Mononuclear cell (primary cell): ENCODE measurements around the gene GALNT9. TPM values are rescaled to one million over a fixed set of nuclear protein-coding genes. Genes with fewer than 3 reads are reported as not detected.

Source experiments
- H3K27me3 ChIP-seq: 2 replicates; pipeline ENCODE4 v1.6.0; 2011; ENCODE audit warnings: low read length, control low read depth; ENCODE audit not compliant: insufficient read depth
- H3K4me1 ChIP-seq: 2 replicates; pipeline ENCODE4 v1.5.1; 2011; ENCODE audit warnings: mild to moderate bottlenecking, low read length, control low read depth; ENCODE audit not compliant: insufficient read depth
- H3K4me3 ChIP-seq: 2 replicates; pipeline ENCODE4 v1.5.1; 2011; ENCODE audit warnings: mild to moderate bottlenecking, low read length, moderate library complexity
- H3K9me3 ChIP-seq: 2 replicates; pipeline ENCODE4 v1.5.1; 2011; ENCODE audit warnings: low read depth, mild to moderate bottlenecking, control low read depth, low read length
- total RNA-seq: library from RNA; depleted of rRNA; stranded (reverse); fragments of >200 nt; gene quantifications from one replicate; pipeline ENCODE4 v1.2.3, GENCODE V29; 2012

The GALNT9 gene
- total RNA-seq, 1 donor = 0.63 TPM

DNA sequence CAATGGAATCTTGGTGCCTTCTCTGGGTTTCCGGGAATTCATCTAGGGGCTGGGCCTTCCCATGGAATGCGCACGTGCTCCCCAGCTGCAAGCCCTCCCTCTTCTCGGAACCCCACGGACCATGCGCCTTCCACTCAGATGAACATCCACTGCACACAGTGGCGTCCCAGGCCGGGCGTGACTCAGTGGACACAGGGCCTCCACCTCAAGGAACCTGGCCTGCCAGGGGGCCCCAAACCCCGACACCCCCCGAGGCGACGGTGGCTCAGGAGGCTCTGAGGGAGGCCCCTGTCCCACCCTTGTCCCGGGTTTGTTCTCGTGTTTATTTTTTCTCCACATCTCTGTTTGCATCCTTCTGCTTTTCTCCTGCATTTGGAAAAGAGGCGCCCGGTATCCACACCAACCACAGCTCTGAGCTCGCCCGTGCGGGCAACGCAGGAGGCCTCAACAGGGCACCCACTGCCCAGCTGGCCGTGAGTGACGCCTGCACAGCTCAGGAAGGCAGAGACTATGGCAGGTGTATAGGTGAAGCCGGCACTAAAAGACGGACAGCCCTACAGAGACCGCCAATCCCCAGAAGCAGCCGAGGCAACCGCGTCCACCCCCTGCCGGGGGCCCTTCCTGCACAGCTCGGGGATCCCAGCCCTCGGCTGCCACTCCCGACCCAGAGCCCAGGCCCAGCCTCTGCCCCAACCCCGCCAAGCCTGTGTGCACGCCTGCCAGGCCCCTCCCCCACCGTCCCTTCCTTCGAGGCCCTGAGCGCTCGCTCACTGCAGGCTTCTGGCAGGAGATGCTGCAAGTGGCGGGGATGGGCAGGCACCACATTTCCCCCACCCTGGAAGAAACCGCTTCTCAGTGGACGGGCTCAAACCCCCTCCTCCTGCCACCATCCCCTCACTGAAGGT, 23.8 kb upstream of the GALNT9 start:
- Histone ChIP-seq H3K4me3 (no peak overlapping the region), H3K27me3 (no peaks in the 10 kb centered on the region), H3K4me1 (no peaks in the 10 kb centered on the region), H3K9me3 (no peaks in the 10 kb centered on the region)

DNA sequence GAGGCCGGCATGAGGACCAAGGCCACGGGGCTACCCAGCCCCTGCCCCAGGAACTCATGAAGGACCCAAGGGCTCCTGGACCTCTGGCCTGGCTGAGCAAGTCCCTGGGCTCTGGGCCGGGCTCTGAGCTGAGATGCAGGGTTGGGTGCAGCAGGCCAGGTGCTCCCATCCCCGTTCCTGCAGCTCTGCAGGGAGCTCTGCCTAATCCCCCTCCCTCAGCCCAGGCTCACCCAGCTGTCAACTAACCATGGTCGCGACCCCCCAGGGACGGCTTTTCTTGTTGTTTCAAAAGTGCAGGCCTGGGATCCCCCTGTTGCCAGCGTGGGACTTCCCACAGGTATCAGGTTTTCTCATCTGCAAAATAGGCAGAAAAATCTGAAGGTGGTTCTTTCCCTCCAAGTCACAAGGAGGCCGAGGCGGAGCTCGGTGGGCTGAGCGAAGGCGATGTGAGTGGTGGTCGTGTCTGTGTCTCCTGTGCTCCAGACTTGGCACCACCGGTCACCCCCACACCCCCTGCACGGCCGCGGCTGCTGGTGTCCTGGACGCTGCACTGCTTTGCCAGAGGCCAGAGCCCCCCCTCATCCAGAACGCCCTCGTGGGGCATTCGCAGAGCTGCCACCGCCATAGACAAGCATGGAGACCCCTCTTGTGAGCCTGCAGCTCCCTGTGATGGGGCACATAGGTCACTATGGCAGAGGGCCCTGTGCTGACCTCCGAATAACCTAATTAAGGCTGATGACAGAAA, 22.5 kb upstream of the GALNT9 start:
- Histone ChIP-seq H3K9me3 (no peaks in the 10 kb centered on the region), H3K4me1 (no peaks in the 10 kb centered on the region), H3K27me3 (no peaks in the 10 kb centered on the region), H3K4me3 (no peak overlapping the region)

DNA sequence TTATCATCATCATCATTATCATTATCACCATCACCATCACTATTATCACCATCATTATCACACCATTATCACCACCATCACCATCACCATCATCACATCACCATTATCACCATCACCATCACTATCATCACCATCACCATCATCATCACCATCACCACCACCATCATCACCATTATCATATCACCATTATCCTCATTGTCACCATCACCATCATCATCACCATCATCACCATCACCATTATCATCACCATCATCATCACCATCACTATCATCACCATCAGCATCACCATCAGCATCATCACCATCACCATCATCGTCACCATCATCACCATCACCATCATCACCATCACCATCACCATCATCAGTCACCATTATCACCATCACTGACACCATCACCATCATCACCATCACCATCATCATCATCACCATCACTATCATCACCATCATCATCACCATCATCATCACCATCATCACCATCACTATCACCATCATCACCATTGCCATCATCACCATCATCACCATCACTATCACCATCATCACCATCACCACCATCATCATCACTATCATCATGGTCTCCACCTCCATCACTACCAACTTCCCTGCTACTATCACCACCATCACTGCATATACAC, 20.2 kb upstream of the GALNT9 start:
- Histone ChIP-seq H3K27me3 (no peaks in the 10 kb centered on the region), H3K9me3 (no peaks in the 10 kb centered on the region), H3K4me3 (no peak overlapping the region), H3K4me1 (no peaks in the 10 kb centered on the region)

DNA sequence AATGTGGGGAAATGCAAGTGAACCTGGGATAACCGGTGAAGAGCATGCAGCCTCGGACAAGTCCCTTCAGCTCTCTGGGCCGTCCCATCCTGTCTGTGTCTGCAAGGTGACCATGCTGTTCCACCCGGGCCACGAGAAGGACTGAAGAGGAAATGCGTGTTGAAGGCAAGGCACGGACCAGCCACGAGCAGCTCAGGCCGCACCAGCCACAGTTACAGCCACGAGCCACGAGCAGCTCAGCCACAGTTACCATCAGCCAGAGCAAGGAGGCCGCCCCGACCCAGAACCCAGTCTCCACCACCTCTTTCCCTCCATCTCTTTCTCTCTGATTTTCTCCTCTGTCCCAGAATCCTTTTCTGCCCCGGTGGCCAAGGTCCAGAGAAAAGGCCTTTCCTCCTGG, 18.8 kb upstream of the GALNT9 start:
- Histone ChIP-seq H3K9me3 (no peaks in the 10 kb centered on the region), H3K4me3 (no peak overlapping the region), H3K27me3 (no peaks in the 10 kb centered on the region), H3K4me1 (no peaks in the 10 kb centered on the region)

DNA sequence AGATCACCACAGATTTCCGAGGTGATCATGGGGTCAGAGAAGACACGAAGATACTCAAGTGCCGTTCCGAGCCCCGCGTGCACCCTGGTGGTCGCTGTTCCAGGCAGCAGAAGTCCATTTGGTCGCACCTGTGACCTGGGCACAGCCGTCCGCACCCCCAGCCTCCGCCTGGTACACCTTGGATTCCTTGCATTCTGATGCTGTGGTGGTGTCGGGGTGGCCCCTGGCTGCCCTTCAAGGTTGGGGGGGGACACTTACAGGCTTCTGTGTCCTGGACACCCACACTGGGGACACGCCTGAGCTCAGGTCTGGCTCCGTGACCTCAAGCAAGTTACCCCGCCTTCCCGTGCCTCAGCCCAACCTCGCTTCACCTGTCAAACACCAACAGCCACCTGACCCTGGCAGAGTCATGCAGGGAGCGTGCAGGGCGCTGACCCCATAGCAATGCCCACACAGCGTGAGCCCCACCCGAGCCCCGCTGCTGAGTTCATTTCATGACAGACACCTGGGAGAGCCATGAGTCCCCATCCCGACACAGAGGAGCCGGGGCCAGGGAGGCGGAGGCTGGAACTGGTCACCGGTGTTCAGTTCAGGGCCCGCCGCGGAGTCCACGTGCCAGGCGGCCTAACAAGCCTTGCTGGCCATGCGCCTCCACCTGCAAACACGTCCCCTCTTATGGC, 17.9 kb upstream of the GALNT9 start:
- Histone ChIP-seq H3K4me1 (no peaks in the 10 kb centered on the region), H3K9me3 (no peaks in the 10 kb centered on the region), H3K4me3 (no peak overlapping the region), H3K27me3 (no peaks in the 10 kb centered on the region)

DNA sequence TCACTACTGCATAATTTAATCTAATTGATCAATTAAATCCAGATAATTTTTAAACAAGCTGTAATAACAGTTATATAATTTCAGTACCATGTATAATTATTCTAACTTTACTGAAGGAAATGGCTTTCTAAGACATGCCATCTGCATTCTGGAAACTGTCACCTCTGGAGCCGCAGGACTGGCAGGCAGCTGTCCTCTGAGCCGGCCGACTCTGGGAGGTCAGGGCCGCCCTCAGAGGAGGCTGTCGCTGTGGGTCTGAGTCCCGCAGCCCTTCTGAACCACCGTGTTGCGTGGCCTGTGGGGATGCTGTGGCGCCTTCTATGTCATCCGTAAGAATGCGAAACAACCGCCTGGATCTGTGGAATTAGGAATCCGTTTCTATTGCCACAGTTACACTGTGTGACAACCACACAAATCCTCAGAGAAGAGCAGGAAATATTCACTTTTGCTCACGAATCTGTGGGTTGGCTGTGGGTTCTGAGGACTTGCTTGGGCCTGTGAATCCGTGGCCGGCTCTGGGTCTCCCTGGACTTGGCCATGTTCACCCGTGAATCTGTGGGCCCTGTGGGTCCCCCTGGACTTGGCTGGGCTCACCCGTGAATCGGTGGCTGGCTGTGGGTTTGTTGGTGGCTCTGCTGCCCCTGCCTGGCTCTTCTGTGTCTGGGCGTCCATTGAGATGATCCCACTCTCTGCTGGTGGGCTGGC, 17.2 kb upstream of the GALNT9 start:
- Histone ChIP-seq H3K4me1 (no peaks in the 10 kb centered on the region), H3K9me3 (no peaks in the 10 kb centered on the region), H3K27me3 (no peaks in the 10 kb centered on the region), H3K4me3 (no peak overlapping the region)

DNA sequence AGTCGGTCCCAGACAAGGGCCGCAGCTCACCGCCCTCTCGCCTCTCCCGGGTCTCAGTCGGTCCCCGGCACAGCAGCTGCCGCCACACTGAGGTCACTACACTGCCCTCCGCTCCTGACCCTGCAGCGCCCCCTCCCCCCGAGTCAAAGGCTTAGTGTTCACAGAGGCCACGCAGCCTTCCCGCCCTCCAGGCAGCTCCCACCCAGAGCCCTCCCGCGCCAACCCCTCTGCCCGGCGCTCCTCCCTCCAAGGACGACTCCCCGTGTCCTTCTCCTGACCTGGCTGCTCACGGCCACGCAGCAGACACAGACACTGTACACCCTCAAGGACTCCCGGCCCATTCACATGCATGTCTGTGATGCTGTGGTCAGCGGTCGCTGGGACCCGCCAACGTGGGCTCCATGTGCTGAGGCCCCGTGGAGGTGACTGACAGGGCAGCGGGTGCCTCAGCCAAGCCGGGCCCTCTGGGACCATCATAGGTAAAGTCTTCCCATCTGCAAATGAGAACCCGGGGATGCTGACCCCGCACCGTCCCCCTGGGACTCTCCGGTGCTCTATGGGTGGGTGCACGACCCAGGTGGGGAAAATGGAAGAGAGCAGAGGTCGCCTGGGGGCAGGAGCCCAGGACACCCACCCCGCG, 16.3 kb upstream of the GALNT9 start:
- H3K27me3 ChIP-seq = no peaks in the 10 kb centered on the region
- no peak overlapping the region for H3K4me3 ChIP-seq
- no peaks in the 10 kb centered on the region for H3K9me3 ChIP-seq
- no peaks in the 10 kb centered on the region for H3K4me1 ChIP-seq

DNA sequence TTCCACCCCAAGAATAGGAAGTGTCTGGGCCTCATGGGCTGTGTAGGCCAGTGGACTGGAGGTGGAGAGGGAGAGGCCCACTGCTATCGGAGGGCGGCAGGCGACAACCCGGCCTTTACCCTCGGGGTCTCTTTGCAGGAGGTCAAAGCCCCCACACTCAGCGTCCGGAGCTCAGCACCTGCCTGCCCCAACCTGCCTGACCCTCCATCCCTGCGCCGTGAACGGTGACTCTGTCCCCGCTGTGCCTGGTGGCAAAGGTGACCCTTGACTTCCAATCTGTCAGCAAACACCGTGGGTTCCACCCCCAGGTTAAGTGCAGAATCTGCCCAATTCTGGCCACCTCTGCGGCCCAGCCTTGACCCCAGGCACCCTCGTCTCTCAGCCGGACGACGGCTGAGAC, 15.7 kb upstream of the GALNT9 start:
- Histone ChIP-seq H3K4me1 (no peaks in the 10 kb centered on the region), H3K9me3 (no peaks in the 10 kb centered on the region), H3K4me3 (no peak overlapping the region), H3K27me3 (no peaks in the 10 kb centered on the region)

DNA sequence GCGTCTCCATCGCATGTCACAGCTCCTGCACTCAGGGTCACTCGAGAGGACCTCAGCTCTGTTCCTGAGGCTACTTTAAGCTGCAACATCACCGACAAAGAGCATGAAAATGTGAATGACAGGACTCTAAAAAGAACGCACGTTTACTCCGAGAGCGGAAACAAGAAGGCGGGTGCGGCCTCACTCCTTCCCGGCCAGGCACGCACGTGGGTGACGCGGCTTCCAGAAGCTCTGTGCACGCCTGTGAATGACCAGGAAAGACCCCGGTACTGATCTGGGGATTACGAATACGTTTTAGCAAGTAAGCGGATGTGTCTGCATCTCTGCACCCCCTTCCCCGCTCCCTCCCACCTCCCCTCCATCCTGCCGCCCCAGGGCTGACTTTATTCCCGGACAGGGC, 15.2 kb upstream of the GALNT9 start:
- H3K4me1 ChIP-seq = no peaks in the 10 kb centered on the region
- no peaks in the 10 kb centered on the region for H3K27me3 ChIP-seq

DNA sequence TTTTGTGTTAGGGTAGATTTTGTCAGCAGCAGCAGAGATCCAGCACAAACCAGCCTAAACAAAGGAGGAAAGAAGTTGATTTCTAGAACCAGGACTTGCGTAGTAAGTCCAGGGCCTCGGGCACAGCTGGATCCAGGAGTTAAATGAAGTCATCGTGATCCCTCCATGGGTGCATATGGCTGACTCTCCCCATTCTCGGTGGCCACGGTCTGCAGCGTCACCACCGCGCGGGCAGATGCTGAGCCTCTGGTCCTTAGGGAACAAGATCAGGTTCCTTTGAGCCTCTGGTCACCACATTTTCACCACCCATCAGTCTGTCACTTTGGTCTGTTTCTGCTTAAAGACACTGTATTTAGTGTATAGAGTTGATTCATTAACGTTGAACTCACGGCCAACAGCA, 14.8 kb upstream of the GALNT9 start:
- Histone ChIP-seq H3K9me3 (no peaks in the 10 kb centered on the region), H3K4me1 (no peaks in the 10 kb centered on the region), H3K4me3 (no peak overlapping the region), H3K27me3 (no peaks in the 10 kb centered on the region)

More for the DNA sequence above, 15.2 kb upstream of the GALNT9 start:
- Histone ChIP-seq H3K9me3 (no peaks in the 10 kb centered on the region), H3K4me3 (no peak overlapping the region)

DNA sequence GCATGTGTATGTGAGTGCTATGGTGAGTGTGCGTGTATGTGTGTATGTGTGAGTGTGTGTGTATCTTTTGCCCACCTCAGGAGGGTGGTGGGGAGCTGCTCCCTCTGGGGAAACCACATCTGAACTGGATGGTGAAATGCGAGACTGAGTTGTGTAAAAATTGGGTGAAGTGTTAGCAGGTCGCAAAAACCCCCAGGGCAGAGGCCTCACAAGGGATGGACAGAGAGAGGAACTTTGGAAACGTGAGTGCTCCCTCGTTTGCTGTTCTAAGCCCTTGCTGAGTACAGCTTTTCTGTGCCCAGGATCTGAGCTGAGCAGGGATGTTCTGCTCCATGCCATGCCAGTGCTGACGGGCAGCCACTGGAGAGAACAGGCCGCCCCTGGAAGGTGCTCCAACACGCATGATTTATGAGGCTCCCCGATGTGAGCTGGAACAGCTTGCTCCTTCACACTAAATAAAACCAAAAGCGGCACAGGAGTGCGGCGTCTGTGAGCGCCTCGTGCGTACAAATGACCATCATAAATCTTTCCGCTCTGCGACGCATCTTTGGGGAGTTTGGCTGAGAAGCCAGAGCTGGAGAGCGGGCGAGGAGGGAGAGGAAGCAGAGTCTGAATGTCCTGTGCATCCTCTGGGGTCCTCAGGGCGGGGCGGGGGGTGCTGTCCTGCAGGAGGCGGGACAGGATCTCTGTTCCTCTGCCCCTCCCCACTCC, 14.1 kb upstream of the GALNT9 start:
- Histone ChIP-seq H3K4me1 (no peaks in the 10 kb centered on the region), H3K9me3 (no peaks in the 10 kb centered on the region), H3K27me3 (no peaks in the 10 kb centered on the region), H3K4me3 (no peak overlapping the region)

DNA sequence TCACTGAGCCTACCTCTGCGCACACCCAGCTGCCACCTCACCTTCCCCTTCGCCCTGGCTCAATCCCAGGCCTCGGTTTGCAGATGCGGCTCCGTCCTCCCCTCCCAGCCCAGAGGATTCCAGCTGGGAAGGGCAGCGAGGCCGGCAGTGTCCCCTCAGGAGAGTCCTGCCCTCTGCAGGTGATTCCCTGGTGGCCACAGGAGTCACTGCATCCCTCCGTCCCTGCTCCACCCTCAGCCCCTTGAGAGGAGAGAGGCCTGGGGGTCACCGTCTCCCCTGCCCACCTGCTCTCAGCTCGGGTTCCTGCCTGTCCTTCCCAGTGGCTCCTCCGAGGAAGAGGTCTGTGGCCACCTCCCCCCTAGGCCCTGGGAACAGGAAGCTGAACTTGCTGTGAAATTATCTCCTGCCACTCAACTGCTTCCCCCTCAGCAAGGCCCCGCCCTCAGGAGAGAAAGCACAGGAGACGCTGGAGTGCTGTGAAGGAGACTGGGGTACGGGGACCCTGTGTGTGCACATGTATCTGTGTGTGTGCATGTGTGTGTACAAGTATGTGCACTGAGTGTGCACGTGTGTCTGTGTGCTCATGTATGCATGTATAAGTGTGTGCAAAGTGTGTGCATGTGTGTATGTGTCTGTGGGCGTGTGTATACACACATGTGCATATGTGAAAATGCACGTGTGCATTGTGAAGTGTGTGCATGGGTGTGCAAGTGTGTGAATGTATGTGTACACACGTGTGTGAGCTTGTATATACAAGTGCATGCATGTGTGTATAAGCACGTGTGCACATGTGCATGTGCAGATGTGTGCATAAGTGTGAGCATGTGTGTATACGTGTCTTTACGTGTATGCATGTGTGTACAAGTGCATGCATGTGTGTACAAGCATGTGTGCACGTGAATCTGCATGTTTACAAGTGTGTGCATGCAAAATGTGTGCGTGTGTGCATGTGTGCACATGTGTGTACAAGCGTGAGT, 13.2 kb upstream of the GALNT9 start:
- no peaks in the 10 kb centered on the region for H3K27me3 ChIP-seq
- no peak overlapping the region for H3K4me3 ChIP-seq
- H3K9me3 ChIP-seq = no peaks in the 10 kb centered on the region
- H3K4me1 ChIP-seq = no peaks in the 10 kb centered on the region
